Mucosa of rectum (tissue), 2 donors: ENCODE measurements around the gene SVOPL.

Experiments used
- H3K27ac ChIP-seq, 2 donors: one replicate each; pipeline ENCODE4 v1.7.0; 2013; ENCODE audit warnings: inconsistent platforms in 2 of 2, low read depth in 2 of 2, low read length in 2 of 2
- H3K27me3 ChIP-seq, 2 donors: one replicate each; pipeline ENCODE4 v1.7.0; 2013; ENCODE audit warnings: low read length in 2 of 2; ENCODE audit not compliant: control insufficient read depth in 2 of 2, insufficient read depth in 2 of 2
- H3K36me3 ChIP-seq, 2 donors: one replicate each; pipeline ENCODE4 v1.7.0; 2013; ENCODE audit warnings: low read length in 2 of 2; ENCODE audit not compliant: control insufficient read depth in 2 of 2, insufficient read depth in 2 of 2
- H3K4me1 ChIP-seq, 2 donors: one replicate each; pipeline ENCODE4 v1.7.0; 2013; ENCODE audit warnings: low read length in 2 of 2, mild to moderate bottlenecking in 1 of 2; ENCODE audit not compliant: control insufficient read depth in 2 of 2, insufficient read depth in 2 of 2
- H3K4me3 ChIP-seq, 2 donors: one replicate each; pipeline ENCODE4 v1.7.0; 2013; ENCODE audit warnings: low read length in 2 of 2
- H3K9ac ChIP-seq, 2 donors: one replicate each; pipeline ENCODE4 v1.7.0; 2013; ENCODE audit warnings: low read length in 2 of 2, low read depth in 1 of 2, mild to moderate bottlenecking in 1 of 2
- H3K9me3 ChIP-seq, 2 donors: one replicate each; pipeline ENCODE4 v1.7.0; 2013; ENCODE audit warnings: low read length in 2 of 2; ENCODE audit not compliant: control insufficient read depth in 2 of 2
- donor health status: healthy.
- donor health status: Normal muscosa, but diverticular disease.

Gene SVOPL

DNA sequence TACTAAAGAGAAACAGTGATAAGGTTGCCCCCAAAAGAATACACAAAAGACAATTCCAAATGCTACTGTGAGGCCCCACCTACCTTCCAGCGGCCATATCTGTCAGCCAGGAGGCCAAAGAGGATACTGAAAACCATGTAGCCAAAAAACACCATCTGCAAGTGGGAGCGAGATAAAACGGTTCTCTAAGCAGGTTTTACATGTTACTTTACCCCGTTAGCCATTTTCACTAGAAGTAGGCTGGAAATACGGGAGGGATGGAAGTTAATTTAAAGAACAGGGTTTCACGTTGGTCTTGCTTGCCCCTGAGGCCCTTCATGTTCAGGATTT lies 38.2 kb downstream of the SVOPL start:
- H3K9me3 ChIP-seq: no peaks in the 10 kb centered on the region
- H3K9ac ChIP-seq: no peak overlapping the region
- no peak overlapping the region for H3K27ac ChIP-seq
- no peaks in the 10 kb centered on the region for H3K27me3 ChIP-seq
- H3K4me3 ChIP-seq: no peak overlapping the region
- peaks cover 0 to 2% of the 10 kb centered on the region in 2 donors for H3K4me1 ChIP-seq
- H3K36me3 ChIP-seq: no peaks in the 10 kb centered on the region

DNA sequence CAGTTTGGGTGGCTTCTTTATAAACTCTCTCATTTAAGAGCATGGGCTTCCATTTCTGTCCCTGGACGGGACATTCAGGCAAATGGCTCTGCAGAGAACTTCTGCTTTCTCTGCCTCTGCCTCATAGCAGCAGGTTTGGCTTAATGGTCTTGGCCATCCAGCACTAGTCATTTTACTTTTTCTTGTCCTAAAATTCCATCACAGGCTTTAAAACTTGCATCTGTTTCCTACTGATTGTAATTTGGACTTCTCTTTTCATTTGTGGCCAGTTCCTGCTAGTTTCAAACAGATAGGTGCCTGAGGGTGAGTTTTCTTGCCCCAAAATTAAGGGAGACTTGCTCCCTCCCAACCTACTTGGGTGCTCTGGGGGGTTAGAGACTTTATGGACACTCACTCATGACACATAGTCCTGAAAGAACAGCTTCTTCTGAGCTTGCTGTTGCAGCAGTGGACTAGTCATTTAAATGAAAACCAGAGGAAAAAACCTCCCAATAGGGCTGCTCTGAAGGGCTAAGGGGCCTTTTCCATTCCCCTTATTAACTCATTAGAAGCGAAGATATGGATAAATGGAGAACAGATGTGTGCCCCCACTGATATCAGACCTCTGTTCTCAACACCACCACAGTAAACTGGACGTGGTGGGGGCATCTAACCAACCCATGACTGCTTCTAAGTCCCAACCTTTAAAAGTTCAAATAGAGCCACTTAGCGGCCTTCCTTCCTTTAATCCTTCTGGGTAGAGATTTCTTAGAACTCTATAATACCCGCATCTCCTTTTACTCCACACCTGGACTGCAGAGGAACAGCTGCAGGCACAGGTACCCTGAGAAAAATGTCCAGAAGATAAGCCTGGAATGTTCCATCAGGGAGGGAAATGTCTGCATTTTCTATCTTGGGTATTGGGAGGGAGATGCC lies 38.8 kb downstream of the SVOPL start:
- Histone ChIP-seq H3K4me3 (no peak overlapping the region), H3K27ac (no peak overlapping the region), H3K4me1 (peaks cover 0 to 2% of the 10 kb centered on the region in 2 donors), H3K9ac (no peak overlapping the region), H3K9me3 (no peaks in the 10 kb centered on the region), H3K27me3 (no peaks in the 10 kb centered on the region), H3K36me3 (no peaks in the 10 kb centered on the region)

DNA sequence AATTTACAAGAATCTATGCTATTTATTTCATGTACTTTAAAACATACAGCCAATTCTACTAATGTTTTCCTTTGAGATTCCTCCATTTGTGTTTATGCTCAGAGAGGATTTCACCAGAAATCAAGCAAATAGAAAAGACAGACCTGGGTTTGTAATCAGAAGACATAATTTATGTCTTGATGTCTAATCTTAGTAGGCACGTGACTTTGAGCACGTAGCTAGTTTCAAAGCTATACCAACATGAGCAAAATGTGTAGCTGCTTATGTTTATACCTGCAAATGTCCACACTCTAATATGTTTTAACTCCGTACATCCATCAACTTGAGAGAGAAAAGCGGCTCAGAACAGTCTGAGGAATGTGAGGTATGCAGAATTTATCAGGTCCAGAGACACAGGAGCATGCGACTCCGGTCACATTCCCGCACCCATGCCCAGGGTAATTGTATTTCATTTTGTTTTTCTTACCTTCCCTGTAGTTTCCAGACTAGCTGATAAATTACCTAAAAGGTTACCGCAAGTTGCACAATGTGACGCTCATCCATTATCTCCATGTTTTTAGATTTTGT lies 40.0 kb downstream of the SVOPL start:
- peaks cover 0 to 2% of the 10 kb centered on the region in 2 donors for H3K4me1 ChIP-seq
- no peaks in the 10 kb centered on the region for H3K36me3 ChIP-seq
- no peak overlapping the region for H3K4me3 ChIP-seq
- no peak overlapping the region for H3K27ac ChIP-seq
- no peak overlapping the region for H3K9ac ChIP-seq
- no peaks in the 10 kb centered on the region for H3K9me3 ChIP-seq
- no peaks in the 10 kb centered on the region for H3K27me3 ChIP-seq

DNA sequence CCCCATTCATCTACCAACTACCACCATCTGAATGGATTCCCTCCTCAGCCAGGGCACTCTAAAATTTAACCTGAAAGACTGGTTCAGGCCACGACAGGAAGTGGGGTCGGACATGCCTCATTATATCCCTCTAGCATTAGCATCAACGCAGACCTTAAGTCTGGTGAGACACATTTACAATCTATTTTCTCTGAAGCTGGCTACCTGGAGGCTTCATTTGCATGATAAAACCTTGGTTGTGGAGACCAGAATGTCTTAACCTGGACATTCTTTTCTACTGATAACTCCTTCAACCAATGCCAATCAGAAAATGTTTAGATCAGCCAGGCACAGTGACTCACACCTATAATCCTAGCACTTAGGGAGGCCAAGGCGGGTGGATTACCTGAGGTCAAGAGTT lies 42.3 kb downstream of the SVOPL start:
- Histone ChIP-seq H3K4me3 (no peak overlapping the region), H3K27me3 (no peaks in the 10 kb centered on the region), H3K9me3 (no peaks in the 10 kb centered on the region), H3K36me3 (no peaks in the 10 kb centered on the region), H3K27ac (no peak overlapping the region), H3K9ac (no peak overlapping the region), H3K4me1 (no peaks in the 10 kb centered on the region)

DNA sequence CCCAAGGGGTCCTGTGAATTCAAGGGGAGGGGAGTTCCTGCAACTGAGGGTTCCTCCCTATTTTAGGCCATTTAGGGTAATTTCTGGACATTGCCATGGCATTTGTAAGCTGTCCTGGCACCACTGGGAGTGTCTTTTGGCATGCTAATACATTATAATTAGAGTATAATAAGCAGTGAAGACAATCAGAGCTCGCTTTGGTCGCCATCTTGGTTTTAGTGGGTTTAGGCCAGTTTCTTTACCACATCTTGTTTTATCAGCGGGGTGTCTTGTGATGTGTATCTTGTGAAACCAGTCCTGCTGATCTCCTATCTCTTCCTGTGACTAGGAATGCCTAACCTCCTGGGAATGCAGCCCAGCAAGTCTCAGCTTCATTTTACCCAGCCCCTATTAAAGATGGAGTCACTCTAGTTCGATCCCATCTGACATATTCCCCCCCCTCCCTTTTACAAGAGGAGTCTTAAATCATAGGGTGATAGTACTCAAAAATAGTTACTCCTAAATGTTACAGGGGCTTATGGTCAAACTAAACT lies 43.2 kb downstream of the SVOPL start:
- no peaks in the 10 kb centered on the region for H3K27me3 ChIP-seq
- no peak overlapping the region for H3K27ac ChIP-seq
- H3K4me3 ChIP-seq: no peak overlapping the region
- H3K36me3 ChIP-seq: no peaks in the 10 kb centered on the region
- no peaks in the 10 kb centered on the region for H3K9me3 ChIP-seq
- no peaks in the 10 kb centered on the region for H3K4me1 ChIP-seq
- H3K9ac ChIP-seq: no peak overlapping the region

DNA sequence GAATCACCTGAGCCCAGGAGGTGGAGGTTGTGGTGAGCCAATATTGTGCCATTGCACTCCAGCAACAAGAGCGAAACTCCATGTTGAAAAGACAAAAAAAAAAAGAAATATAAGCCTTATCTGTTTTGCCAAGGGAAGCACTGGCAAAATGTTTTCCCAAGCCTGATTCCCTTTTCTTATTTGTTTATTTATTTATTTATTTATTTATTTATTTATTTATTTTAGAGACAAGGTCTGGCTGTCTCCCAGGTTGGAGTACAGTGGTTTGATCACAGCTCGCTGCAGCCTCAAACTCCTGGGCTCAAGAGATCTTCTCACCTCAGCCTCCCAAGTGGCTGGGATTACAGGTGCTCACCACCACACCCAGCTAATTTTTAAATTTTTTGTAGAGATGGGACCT lies 44.2 kb downstream of the SVOPL start:
- H3K27me3 ChIP-seq: no peaks in the 10 kb centered on the region
- H3K27ac ChIP-seq: no peak overlapping the region
- H3K36me3 ChIP-seq: no peaks in the 10 kb centered on the region
- no peaks in the 10 kb centered on the region for H3K4me1 ChIP-seq
- H3K4me3 ChIP-seq: no peak overlapping the region
- H3K9me3 ChIP-seq: no peaks in the 10 kb centered on the region
- H3K9ac ChIP-seq: no peak overlapping the region

DNA sequence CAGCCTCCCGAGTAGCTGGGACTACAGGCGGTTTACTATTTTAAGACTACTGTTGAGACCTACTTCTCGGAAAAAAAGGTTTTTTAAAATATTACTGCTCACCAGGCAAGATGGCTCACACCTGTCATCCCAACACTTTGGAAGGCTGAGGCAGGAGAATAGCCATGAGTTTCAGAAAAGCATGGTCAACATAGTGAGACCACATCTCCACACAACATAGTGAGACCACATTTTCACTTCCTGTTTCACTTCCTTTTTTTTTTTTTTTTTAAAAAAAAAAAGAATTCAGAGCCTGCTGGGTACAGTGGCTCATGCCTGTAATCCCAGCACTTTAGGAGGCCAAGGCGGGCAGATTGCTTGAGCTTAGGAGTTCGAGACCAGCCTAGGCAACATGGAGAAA lies 46.5 kb downstream of the SVOPL start:
- Histone ChIP-seq H3K9me3 (no peaks in the 10 kb centered on the region), H3K4me1 (no peaks in the 10 kb centered on the region), H3K36me3 (no peaks in the 10 kb centered on the region), H3K4me3 (no peak overlapping the region), H3K27me3 (no peaks in the 10 kb centered on the region), H3K27ac (no peak overlapping the region), H3K9ac (no peak overlapping the region)

DNA sequence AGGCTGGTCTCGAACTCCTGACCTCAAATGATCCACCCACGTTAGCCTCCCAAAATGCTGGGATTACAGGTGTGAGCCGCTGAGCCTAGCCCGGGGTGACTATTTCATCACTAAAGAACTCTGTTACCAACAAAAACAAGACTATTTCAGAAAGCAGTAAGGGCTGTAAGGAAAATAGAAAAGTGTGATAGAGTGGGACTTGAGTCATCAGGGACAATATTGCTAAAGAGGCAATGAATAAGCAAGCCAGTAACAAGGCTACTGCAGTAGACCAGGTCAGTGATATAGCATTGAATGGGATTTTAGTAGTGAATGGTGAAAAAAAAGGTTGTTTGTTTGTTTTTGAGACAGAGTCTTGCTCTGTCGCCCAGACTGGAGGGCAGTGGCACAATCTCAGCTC lies 51.7 kb downstream of the SVOPL start:
- H3K4me1 ChIP-seq: no peaks in the 10 kb centered on the region
- H3K9me3 ChIP-seq: no peaks in the 10 kb centered on the region
- H3K9ac ChIP-seq: no peak overlapping the region
- no peak overlapping the region for H3K27ac ChIP-seq
- H3K4me3 ChIP-seq: no peak overlapping the region
- H3K36me3 ChIP-seq: no peaks in the 10 kb centered on the region
- H3K27me3 ChIP-seq: no peaks in the 10 kb centered on the region

DNA sequence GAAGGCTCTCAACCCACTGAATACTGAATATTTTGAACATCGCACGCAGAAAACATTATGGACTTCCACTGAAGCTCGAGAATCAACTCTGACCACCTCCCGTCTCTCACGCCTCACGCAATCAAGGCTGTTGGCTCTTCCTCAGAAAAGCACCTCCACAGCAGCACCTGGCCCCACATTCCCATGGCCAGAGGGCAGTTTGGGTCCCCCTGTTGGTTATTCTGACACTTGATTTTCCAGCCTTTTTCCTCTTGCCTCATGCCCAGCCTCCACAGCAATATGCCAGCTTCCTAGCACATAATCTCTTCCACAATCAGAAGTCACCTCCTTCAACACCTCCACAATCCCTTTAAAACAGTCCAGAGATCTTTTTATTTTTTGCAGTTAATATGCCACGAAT lies 55.9 kb downstream of the SVOPL start:
- H3K4me1 ChIP-seq: no peaks in the 10 kb centered on the region
- H3K9ac ChIP-seq: no peak overlapping the region
- H3K27me3 ChIP-seq: no peaks in the 10 kb centered on the region
- H3K9me3 ChIP-seq: no peaks in the 10 kb centered on the region
- no peaks in the 10 kb centered on the region for H3K36me3 ChIP-seq
- no peak overlapping the region for H3K4me3 ChIP-seq
- no peak overlapping the region for H3K27ac ChIP-seq

DNA sequence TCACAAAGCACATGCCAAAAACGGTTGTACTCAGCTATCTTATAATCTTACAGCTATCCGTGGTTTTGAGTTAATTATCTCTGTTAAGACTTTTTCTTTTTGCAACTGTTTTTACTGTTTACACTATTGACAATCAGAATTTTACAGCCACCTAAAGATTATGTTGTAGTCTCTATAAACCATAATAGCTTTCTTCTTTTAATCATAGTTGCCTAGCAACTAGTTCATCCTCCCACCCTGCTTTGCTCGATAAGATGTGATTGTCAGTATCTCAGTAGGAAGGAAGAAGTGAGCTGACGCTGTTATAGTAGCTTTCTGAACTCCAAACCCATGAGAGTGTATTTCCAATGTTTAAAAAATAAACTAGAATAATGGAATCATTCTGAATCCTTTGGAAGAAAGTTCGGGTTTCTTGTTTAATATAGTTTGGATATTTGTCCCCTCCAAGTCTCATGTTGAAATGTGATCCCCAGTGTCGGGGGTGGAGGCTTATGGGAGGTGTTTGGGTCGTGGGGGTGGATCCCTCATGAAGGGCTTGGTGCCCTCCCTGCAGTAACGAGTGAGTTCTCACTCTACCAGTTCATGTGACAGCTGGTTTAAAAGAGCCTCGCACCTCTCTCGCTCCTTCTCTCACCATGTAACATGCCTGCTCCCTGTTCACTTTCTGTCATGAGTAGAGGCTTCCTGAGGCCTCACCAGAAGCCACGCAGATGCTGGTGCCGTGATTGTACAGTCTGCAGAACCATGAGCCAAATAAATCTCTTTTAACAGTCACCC lies 68.1 kb downstream of the SVOPL start:
- H3K27me3 ChIP-seq: no peaks in the 10 kb centered on the region
- no peaks in the 10 kb centered on the region for H3K36me3 ChIP-seq
- H3K4me3 ChIP-seq: no peak overlapping the region
- no peaks in the 10 kb centered on the region for H3K9me3 ChIP-seq
- H3K27ac ChIP-seq: no peak overlapping the region
- H3K9ac ChIP-seq: no peak overlapping the region
- no peaks in the 10 kb centered on the region for H3K4me1 ChIP-seq
